Stimulated activated CD4-positive, alpha-beta T cell treated with anti-CD3 and anti-CD28 coated beads, Interleukin-1b, Interleukin-23, amount 100 ng/mL, for 4 hours (primary cell): Measurements from ENCODE around the gene BATF3.
"Not testable (repeated sequence)": the region's sequence is repeated elsewhere in the genome, so short reads cannot be mapped to it uniquely, and the experiment has no call there.

ENCODE experiments used
- DNase-seq, 2 donors: peaks; one replicate each; pipeline ENCODE4 v3.0.0-alpha.2; 2020; ENCODE audit warnings: low read depth in 2 of 2

The BATF3 gene

GRCh38 chr1:212699625-212700222, at the start of gene BATF3:
Gene BATF3, minus strand, starts transcription at chr1:212699840. Its CDS starts 78 bp downstream, at chr1:212699762.
- DNase-seq: peak; percentile 62 to 64

- DNase-seq: no peak
Observed at GRCh38 chr1:212746546-212746945, 46.9 kb upstream of the BATF3 start.

GRCh38 chr1:212745303-212745702, 45.7 kb upstream of the BATF3 start:
- DNase-seq: no peak

GRCh38 chr1:212743901-212744475, 44.3 kb upstream of the BATF3 start:
- no peak for DNase-seq

GRCh38 chr1:212738330-212738729, 38.7 kb upstream of the BATF3 start:
- DNase-seq: no peak

GRCh38 chr1:212737559-212737958, 37.9 kb upstream of the BATF3 start:
- DNase-seq: no peak

GRCh38 chr1:212733109-212733508, 33.5 kb upstream of the BATF3 start:
- DNase-seq: no peak

- no peak for DNase-seq
Observed at GRCh38 chr1:212731630-212732029, 32.0 kb upstream of the BATF3 start.

- no peak for DNase-seq
Observed at GRCh38 chr1:212728606-212729005, 29.0 kb upstream of the BATF3 start.

- no peak for DNase-seq
Observed at GRCh38 chr1:212727386-212728181, 27.9 kb upstream of the BATF3 start.

- not testable (repeated sequence) for DNase-seq
Observed at GRCh38 chr1:212724679-212725078, 25.0 kb upstream of the BATF3 start.

- no peak for DNase-seq
Observed at GRCh38 chr1:212722270-212722957, 22.8 kb upstream of the BATF3 start.

- no peak for DNase-seq
Observed at GRCh38 chr1:212721388-212722247, 22.0 kb upstream of the BATF3 start.

GRCh38 chr1:212719633-212720032, 20.0 kb upstream of the BATF3 start:
- no peak for DNase-seq

- DNase-seq: no peak
Observed at GRCh38 chr1:212718499-212718898, 18.9 kb upstream of the BATF3 start.

- no peak for DNase-seq
Observed at GRCh38 chr1:212716161-212716560, 16.5 kb upstream of the BATF3 start.

- DNase-seq: no peak
Observed at GRCh38 chr1:212713465-212714136, 14.0 kb upstream of the BATF3 start.

- DNase-seq: no peak
Observed at GRCh38 chr1:212712451-212713303, 13.0 kb upstream of the BATF3 start.

GRCh38 chr1:212711974-212712373, 12.3 kb upstream of the BATF3 start:
- not testable (repeated sequence) for DNase-seq

- DNase-seq: no peak
Observed at GRCh38 chr1:212710566-212710965, 10.9 kb upstream of the BATF3 start.
